GM12891 (cell line): ENCODE results near the gene KIR2DL4.
"Not testable (repeated sequence)": the region's sequence is repeated elsewhere in the genome, so short reads cannot be mapped to it uniquely, and the experiment has no call there.

Experiments
- POLR2A ChIP-seq: IDR thresholded peaks from 2 replicates; pipeline ENCODE4 v1.6.1; 2011; ENCODE audit warnings: low read depth, low read length, control low read depth
- TAF1 ChIP-seq: IDR thresholded peaks from 2 replicates; pipeline ENCODE4 v1.6.1; 2011; ENCODE audit warnings: low read depth, low read length, control low read depth

DNA sequence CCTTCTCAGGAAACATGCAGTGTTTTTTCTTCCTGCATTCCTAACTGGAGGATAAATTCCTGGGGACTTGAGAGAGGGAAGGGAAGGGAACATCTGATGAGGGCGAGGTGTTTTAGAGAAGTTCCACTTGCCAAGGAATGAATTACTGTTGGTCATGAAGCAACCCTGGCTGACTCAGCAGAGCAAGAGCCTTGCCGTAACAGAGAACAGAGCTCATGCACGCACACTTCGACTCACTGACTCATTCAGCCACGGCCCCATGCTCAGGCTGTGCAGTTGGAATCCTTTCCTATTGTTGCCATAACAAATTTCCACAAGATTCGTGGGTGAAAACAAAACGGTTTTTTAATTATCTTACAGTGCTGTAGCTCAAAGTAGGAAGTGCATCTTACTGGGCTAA is 21.9 kb downstream of the KIR2DL4 start:
- not testable (repeated sequence) for TF ChIP-seq POLR2A, TAF1
